ENCODE data around the gene CRAT. TPM values are rescaled to one million over a fixed set of nuclear protein-coding genes. Genes with fewer than 3 reads are reported as not detected.
"Not testable (repeated sequence)": the region's sequence is repeated elsewhere in the genome, so short reads cannot be mapped to it uniquely, and the experiment has no call there.

CRAT gene
- total and polyA plus RNA-seq, 11 donors: 37.0 to 126 (median 65.7) TPM

DNA sequence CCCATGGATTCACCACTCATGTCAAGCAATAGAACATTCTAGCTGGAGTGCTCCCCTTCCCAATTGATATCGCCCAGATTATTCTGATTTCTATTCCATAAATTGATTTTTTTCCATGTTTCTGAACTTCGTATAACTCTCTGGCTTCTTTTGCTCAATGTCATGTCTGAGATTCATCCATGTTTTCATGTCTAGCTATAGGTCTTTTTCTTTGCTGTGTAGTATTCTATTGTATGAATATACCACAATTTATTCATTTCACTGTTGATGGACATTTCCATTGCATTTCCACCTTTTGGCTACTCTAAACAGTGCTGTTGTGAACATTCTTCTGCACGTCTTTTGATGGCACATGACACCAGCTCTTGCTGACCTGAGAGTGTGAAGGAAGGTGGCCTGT is 20.2 kb upstream of the CRAT start:
- Histone ChIP-seq H3K36me3 (peaks cover 0 to 89% (median 61%) of the 10 kb centered on the region in 9 donors), H3K27ac (no peak overlapping the region), H3K4me3 (no peak overlapping the region), H3K4me1 (peaks cover 0 to 19% (median 0%) of the 10 kb centered on the region in 12 donors), H3K27me3 (no peaks in the 10 kb centered on the region), H3K9me3 (no peaks in the 10 kb centered on the region)
- no peak for ATAC-seq
- no peak for TF ChIP-seq POLR2A (IDR thresholded peaks at IDR 0.05)
- TF ChIP-seq, protein P1, sequence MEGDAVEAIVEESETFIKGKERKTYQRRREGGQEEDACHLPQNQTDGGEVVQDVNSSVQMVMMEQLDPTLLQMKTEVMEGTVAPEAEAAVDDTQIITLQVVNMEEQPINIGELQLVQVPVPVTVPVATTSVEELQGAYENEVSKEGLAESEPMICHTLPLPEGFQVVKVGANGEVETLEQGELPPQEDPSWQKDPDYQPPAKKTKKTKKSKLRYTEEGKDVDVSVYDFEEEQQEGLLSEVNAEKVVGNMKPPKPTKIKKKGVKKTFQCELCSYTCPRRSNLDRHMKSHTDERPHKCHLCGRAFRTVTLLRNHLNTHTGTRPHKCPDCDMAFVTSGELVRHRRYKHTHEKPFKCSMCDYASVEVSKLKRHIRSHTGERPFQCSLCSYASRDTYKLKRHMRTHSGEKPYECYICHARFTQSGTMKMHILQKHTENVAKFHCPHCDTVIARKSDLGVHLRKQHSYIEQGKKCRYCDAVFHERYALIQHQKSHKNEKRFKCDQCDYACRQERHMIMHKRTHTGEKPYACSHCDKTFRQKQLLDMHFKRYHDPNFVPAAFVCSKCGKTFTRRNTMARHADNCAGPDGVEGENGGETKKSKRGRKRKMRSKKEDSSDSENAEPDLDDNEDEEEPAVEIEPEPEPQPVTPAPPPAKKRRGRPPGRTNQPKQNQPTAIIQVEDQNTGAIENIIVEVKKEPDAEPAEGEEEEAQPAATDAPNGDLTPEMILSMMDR (IDR thresholded peaks at IDR 0.05): no peak
- WGBS, 4 donors: 64 to 86% (median 74%) methylated on average over 3 of the region's 3 CpGs
- intact Hi-C loops (cut with DNase I): loop anchor here in 9 of 10 donors (1.0 to 10.0 kb wide), 8 partner anchors 480 to 664 kb away; partner anchors contain the start of genes C9orf50 (in 1 of the 9) and NTMT1 (in 1 of the 9)
- no peak for DNase-seq

GRCh38 chr9:129130271-129130670 is 19.7 kb upstream of the CRAT start:
- peaks cover 0 to 19% (median 0%) of the 10 kb centered on the region in 12 donors for H3K4me1 ChIP-seq
- intact Hi-C loops (cut with DNase I): loop anchor here in 9 of 10 donors (2.0 to 10.0 kb wide), 7 partner anchors 481 to 665 kb away; partner anchors contain the start of genes C9orf50 (in 1 of the 9) and NTMT1 (in 1 of the 9)
- H3K4me3 ChIP-seq, DNase-seq, ATAC-seq, H3K27me3 ChIP-seq, H3K9me3 ChIP-seq, H3K27ac ChIP-seq: not testable (repeated sequence)
- H3K36me3 ChIP-seq: peaks cover 0 to 89% (median 55%) of the 10 kb centered on the region in 9 donors
- 87 to 92% (median 89%) methylated on average over 7 of the region's 7 CpGs for WGBS, 4 donors

DNA sequence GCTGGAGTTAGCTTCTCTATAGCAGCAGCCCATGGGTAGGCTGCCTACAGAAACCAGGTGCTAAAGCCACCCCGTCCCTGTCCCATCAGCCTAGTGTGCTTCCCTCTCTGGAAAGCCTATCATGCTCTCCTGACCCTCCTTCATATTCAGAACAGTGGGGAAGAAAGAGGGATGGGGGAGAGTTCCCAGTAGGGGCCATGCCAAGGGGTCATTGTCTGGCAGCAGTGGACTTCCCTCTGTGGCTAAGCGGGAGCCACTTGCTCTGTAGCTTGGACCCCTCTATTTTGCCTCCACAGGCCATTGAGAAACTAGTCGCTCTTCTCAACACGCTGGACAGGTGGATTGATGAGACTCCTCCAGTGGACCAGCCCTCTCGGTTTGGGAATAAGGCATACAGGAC is 18.1 kb upstream of the CRAT start:
- H3K4me1 ChIP-seq: peaks cover 0 to 19% (median 0%) of the 10 kb centered on the region in 12 donors
- no peak for DNase-seq
- no peak overlapping the region for H3K4me3 ChIP-seq
- no peaks in the 10 kb centered on the region for H3K27me3 ChIP-seq
- no peaks in the 10 kb centered on the region for H3K9me3 ChIP-seq
- H3K36me3 ChIP-seq: peaks cover 0 to 89% (median 56%) of the 10 kb centered on the region in 9 donors
- intact Hi-C loops (cut with DNase I): loop anchor here in 1 of 10 donors (5.0 kb wide), 1 partner anchor 669 kb away; no protein-coding TSS in a partner anchor
- no peak for ATAC-seq
- 94 to 97% (median 95%) methylated on average over 4 to 5 of the region's 5 CpGs for WGBS, 4 donors
- H3K27ac ChIP-seq: no peak overlapping the region
- TF ChIP-seq, protein P1 (IDR thresholded peaks at IDR 0.05): no peak
- no peak for TF ChIP-seq POLR2A (IDR thresholded peaks at IDR 0.05)

DNA sequence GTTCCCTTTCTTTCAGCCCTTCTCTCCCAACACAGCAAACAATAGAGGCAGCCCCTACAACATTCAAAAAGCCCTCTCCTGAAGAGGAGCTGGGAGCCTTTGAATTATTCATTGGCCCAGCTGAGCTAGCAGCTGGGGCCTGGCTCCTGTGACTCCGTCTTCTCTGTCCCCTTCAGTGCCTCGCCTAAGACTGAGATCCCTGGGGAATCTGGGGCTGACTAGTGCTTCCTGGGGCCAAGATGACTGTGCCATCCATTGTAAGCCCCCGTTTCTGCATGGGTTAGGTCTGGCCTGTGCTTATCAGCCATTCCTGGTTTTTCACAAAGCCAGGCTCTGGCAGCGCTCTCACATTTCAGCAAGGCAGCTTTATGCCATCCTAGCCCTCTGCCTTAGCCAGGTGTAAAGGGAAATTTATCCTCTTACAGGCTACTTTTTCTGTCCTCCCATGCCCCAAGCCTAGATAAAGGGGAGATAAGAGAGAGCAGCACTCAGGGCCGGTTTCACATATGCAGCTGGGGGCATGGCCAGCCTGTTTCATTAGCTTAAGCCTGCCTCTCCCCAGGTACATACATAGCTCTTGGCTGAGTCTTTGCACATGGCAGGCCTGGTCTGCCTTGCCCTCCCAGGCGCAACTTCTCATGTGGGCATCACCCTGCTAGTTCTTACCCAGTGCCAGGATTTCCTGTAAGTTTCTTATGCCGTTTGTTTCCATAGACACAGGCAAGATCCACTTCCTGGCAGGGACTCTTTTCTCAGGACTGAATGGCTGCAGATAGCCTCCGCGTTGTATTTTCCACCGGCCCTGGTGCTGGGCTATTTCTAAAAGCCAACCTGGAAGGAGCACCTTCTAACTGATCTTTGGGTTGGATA is 16.4 kb upstream of the CRAT start:
- H3K9me3 ChIP-seq: no peaks in the 10 kb centered on the region
- 50 to 57% (median 53%) methylated on average over 10 of the region's 10 CpGs for WGBS, 4 donors
- peaks cover 0 to 18% (median 0%) of the 10 kb centered on the region in 12 donors for H3K4me1 ChIP-seq
- intact Hi-C loops (cut with DNase I): loop anchor here in 1 of 10 donors (5.0 kb wide), 1 partner anchor 670 kb away; no protein-coding TSS in a partner anchor
- no peak for TF ChIP-seq POLR2A (IDR thresholded peaks at IDR 0.05)
- TF ChIP-seq, protein P1 (IDR thresholded peaks at IDR 0.05): no peak
- DNase-seq (no peak), ATAC-seq (no peak)
- no peak overlapping the region for H3K27ac ChIP-seq
- H3K4me3 ChIP-seq: no peak overlapping the region
- peaks cover 0 to 91% (median 58%) of the 10 kb centered on the region in 9 donors for H3K36me3 ChIP-seq
- H3K27me3 ChIP-seq: no peaks in the 10 kb centered on the region

All from heart left ventricle (tissue), 16 donors.